ENCODE measurements around the gene GYS1. TPM values are rescaled to one million over a fixed set of nuclear protein-coding genes. Genes with fewer than 3 reads are reported as not detected.

Gene GYS1
- total and polyA plus RNA-seq, 10 of the 15 experiments (the other 5 are each of a cell fraction or from before 2014, with no cell fraction given), result 3.7 to 62.0 (median 37.3) TPM

DNA sequence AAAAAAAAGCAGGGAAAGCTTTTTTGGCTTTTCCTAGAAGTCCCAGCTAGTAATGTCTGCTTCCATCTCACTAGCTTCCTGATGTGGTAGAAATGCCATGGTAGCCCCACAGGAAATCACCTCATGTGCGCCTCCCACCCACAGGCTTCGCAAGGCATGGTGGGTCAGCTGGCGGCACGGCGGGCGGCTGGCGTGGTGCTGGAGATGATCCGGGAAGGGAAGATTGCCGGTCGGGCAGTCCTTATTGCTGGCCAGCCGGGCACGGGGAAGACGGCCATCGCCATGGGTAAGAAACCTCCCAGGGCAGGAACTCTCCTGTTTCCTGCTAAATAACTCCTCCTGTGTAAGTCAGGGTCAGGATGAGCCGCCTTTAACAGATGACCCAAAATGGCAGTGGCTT is 11.0 kb upstream of the GYS1 start:
- Histone ChIP-seq H3K9me3 (replicated peaks; ENCODE audit: control insufficient read depth, insufficient read depth, low read length) (no peaks in the 10 kb centered on the region), H3K27me3 (replicated peaks in 1 of 2; ENCODE audit: control insufficient read depth in 2 of 2, insufficient read depth in 2 of 2, low read length in 1 of 2) (no peaks in the 10 kb centered on the region), H3K4me2 (ENCODE audit: control insufficient read depth, insufficient read depth) (no peak overlapping the region), H3K4me3 (no peak overlapping the region), H4K20me1 (ENCODE audit: control insufficient read depth, insufficient read depth) (no peaks in the 10 kb centered on the region), H2AFZ (ENCODE audit: control insufficient read depth, low read depth, low read length) (no peak overlapping the region), H3K79me2 (ENCODE audit: control insufficient read depth, insufficient read depth, low read length) (no peaks in the 10 kb centered on the region; the same call in 1 of the 2 replicates), H3K9ac (ENCODE audit: control insufficient read depth, insufficient read depth, low read length) (no peak overlapping the region), H3K27ac (ENCODE audit: control insufficient read depth, insufficient read depth) (no peak overlapping the region), H3K36me3 (ENCODE audit: control insufficient read depth in 2 of 2, insufficient read depth in 2 of 2, low read length in 1 of 2) (peaks cover 13 to 16% of the 10 kb centered on the region in 2 experiments), H3K4me1 (ENCODE audit: control insufficient read depth, insufficient read depth, low read length) (no peaks in the 10 kb centered on the region)
- DNase-seq (ENCODE audit: low read depth, low spot score), result no peak
- SMC1A ChIA-PET (ENCODE audit: uncharacterized antibody, unreplicated experiment), result interaction anchor here (0.6 to 1.0 kb wide), 2 partner anchors 11 to 484 kb away, joined by 4 read pairs; partner anchors contain the start of genes GYS1 and RUVBL2
- intact Hi-C loops (cut with micrococcal nuclease; ENCODE audit: unreplicated experiment), result no loop called here
- POLR2A ChIA-PET, result interaction anchor here (0.6 to 1.1 kb wide), 5 partner anchors 11 to 140 kb away, joined by 3 to 7 read pairs (median 3); partner anchors contain the start of genes GYS1 and RUVBL2
- in situ Hi-C loops (cut with MboI), result no loop called here
- CTCF ChIA-PET, result interaction anchor here (0.6 to 0.8 kb wide), 3 partner anchors 9 to 215 kb away, joined by 3 read pairs; no protein-coding TSS in a partner anchor
- RAD21 ChIA-PET (ENCODE audit: unreplicated experiment), result no interaction called here
- WGBS (ENCODE audit: insufficient coverage, insufficient replicate concordance, low lambda C conversion rate, missing lambda C conversion rate), result over 99% methylated on average over 15 of the region's 15 CpGs
- no peak for FAIRE-seq
- no peak for ATAC-seq
- BruUV-seq (replicated peaks), result no TSS peak
- TF ChIP-seq SIN3A (IDR thresholded peaks at IDR 0.05; ENCODE audit: low read depth, low read length) (no peak), NFIC (IDR thresholded peaks at IDR 0.05; ENCODE audit: low read depth, low read length) (no peak), ZNF207 (IDR thresholded peaks at IDR 0.05; ENCODE audit: borderline replicate concordance) (no peak), ZNF384 (IDR thresholded peaks at IDR 0.05; ENCODE audit: borderline replicate concordance, low read depth, low read length) (no peak), CEBPB (IDR thresholded peaks at IDR 0.05; ENCODE audit: borderline replicate concordance in 1 of 2, low read depth in 2 of 2, low read length in 2 of 2) (no peak), CHD4 (IDR thresholded peaks at IDR 0.05) (no peak), ZZZ3 (IDR thresholded peaks at IDR 0.05; ENCODE audit: control insufficient read depth, insufficient read length, low read depth) (no peak), ZBTB11 (CRISPR knock-in tag; IDR thresholded peaks at IDR 0.05) (no peak), CHD2 (IDR thresholded peaks at IDR 0.05; ENCODE audit: borderline replicate concordance, low read depth, low read length) (no peak), FOS (IDR thresholded peaks at IDR 0.05; ENCODE audit: borderline replicate concordance, extremely low read depth, insufficient read length) (no peak)
- TF ChIP-seq, protein P1, sequence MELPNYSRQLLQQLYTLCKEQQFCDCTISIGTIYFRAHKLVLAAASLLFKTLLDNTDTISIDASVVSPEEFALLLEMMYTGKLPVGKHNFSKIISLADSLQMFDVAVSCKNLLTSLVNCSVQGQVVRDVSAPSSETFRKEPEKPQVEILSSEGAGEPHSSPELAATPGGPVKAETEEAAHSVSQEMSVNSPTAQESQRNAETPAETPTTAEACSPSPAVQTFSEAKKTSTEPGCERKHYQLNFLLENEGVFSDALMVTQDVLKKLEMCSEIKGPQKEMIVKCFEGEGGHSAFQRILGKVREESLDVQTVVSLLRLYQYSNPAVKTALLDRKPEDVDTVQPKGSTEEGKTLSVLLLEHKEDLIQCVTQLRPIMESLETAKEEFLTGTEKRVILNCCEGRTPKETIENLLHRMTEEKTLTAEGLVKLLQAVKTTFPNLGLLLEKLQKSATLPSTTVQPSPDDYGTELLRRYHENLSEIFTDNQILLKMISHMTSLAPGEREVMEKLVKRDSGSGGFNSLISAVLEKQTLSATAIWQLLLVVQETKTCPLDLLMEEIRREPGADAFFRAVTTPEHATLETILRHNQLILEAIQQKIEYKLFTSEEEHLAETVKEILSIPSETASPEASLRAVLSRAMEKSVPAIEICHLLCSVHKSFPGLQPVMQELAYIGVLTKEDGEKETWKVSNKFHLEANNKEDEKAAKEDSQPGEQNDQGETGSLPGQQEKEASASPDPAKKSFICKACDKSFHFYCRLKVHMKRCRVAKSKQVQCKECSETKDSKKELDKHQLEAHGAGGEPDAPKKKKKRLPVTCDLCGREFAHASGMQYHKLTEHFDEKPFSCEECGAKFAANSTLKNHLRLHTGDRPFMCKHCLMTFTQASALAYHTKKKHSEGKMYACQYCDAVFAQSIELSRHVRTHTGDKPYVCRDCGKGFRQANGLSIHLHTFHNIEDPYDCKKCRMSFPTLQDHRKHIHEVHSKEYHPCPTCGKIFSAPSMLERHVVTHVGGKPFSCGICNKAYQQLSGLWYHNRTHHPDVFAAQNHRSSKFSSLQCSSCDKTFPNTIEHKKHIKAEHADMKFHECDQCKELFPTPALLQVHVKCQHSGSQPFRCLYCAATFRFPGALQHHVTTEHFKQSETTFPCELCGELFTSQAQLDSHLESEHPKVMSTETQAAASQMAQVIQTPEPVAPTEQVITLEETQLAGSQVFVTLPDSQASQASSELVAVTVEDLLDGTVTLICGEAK (IDR thresholded peaks at IDR 0.05; ENCODE audit: borderline replicate concordance), result no peak
- TF ChIP-seq, protein P2, sequence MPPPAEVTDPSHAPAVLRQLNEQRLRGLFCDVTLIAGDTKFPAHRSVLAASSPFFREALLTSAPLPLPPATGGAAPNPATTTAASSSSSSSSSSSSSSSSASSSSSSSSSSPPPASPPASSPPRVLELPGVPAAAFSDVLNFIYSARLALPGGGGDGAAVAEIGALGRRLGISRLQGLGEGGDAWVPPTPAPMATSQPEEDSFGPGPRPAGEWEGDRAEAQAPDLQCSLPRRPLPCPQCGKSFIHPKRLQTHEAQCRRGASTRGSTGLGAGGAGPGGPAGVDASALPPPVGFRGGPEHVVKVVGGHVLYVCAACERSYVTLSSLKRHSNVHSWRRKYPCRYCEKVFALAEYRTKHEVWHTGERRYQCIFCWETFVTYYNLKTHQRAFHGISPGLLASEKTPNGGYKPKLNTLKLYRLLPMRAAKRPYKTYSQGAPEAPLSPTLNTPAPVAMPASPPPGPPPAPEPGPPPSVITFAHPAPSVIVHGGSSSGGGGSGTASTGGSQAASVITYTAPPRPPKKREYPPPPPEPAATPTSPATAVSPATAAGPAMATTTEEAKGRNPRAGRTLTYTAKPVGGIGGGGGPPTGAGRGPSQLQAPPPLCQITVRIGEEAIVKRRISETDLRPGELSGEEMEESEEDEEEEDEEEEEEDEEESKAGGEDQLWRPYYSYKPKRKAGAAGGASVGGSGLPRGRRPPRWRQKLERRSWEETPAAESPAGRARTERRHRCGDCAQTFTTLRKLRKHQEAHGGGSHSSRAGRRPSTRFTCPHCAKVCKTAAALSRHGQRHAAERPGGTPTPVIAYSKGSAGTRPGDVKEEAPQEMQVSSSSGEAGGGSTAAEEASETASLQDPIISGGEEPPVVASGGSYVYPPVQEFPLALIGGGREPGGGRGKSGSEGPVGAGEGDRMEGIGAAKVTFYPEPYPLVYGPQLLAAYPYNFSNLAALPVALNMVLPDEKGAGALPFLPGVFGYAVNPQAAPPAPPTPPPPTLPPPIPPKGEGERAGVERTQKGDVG (CRISPR knock-in tag; IDR thresholded peaks at IDR 0.05), result no peak

Measured in GM12878 (cell line).